GM21723 (cell line): ENCODE measurements around the gene TMEM217.
"Not testable (repeated sequence)": the region's sequence is repeated elsewhere in the genome, so short reads cannot be mapped to it uniquely, and the experiment has no call there.

Experiments
- ATAC-seq: cut with Tn5 transposase; IDR thresholded peaks from one replicate; pipeline ENCODE4 v1.9.1; 2021; ENCODE audit warnings: mild to moderate bottlenecking, moderate library complexity; ENCODE audit not compliant: unreplicated experiment

TMEM217 gene

DNA sequence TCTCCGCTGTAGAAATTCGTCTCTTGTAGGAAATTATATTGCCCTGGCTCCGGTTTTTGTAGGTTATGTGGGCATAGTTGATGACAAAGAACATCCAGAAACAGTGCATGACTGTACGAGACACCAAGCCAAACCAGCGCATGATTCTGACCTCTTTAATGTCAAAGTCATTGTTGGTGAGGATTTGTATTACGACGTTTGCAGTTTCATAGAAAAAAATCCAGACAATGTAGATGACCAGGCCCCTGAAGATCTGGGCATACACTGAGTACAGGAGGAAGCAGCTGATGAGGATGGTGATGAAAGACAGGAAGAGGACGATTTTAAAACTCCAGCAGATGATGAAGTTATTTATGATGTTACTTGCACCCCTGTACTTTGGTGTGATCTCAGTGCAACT, 39.4 kb downstream of the TMEM217 start:
- ATAC-seq, result no peak

DNA sequence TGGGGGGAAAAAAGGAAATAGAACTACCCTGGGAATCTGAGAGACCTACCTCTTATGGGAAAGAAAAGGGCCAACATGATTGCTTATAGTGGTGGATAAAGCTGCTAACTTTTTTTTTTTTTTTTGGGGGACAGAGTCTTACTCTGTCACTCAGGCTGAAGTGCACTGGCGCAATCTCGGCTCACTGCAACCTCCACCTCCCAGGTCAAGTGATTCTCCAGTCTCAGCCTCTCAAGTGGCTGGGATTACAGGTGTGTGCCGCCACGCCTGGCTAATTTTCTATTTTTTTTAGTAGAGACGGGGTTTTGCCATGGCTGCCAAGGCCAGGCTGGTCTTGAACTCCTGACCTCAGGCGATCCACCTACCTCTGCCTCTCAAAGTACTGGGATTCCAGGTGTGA, 39.9 kb downstream of the TMEM217 start:
- ATAC-seq, result no peak

DNA sequence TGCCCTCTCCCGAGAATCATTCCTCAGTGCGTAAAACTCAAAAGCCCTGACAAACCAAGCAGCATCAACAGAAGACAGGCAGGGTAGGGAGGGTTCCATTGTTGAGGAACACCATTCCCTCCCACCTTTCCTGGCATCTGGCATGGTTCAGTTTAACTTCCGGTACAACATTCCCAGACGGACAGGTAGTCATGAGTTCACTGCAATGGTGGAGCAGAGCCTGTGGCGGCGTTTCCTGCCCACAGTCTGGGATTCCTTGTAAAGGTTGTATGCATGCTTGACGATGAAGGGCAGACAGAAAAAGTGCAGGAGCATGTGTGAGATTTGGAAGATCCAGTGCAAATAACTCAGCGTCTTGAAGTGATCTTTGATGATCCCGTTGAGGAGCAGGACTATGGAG, 45.7 kb downstream of the TMEM217 start:
- no peak for ATAC-seq

DNA sequence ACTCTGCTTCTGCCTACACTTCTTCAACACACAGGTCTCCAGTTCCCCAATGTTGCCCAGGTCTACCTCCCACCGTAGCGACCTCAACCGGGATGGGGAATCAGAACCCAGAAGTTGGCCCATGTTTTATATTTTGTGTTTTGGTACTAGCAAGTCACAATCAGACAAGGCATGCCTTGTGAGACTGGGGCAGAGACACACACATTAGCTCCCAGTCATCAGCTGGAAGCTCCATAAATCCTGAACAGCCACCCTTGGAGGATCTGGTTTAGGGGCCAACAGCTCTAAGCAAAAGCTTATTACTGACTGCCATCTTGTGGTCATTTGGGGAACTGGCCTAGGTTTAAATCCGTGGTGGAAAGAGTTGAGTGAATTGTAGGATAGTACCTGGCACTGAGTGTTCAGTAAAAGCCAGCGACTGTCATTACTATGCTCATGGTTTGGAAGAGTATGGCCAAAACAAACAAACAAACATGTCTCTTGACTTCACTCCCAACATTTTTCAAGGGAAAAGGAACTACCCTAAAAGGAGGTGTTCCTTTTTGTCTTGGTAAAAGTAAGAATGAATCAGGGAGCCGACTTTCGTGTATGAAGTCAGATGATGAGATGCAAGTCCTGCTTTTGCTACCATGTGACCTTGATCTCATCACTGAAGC, 47.5 kb downstream of the TMEM217 start:
- no peak for ATAC-seq

DNA sequence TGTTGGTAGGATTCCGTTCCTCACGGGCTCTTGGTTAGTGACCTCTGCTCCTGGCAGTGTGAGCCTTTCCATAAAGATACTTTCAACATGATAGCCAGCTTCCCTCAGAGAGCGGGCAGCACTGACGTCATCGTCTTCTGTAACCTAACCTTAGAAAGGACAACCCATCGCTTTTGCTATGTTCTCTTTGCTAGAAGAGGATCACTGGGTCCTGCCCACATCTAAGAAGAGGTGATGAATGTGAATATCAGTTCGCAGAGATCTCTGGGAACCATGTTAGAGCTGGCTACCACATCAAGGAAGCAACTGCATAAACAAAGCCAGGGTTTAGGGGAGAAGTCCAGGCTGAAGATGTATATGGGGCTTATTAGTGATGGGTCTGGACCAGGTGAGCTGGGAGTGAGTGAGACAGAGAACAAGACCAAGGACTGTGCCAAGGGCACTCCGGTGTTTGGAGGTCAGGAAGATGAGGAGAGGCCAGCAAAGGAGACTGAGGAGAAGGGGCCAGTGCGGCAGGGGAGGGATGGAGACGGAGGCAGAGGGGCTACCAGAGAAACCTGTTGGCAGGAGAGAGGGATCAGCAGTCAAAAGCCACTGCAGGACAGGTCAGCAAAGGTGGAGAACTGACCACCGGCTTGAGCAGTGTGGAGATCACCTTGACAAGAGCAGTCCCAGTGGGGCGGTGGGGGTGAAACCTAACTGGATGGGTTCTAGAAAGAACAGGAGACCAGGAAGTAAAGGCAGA, 48.3 kb downstream of the TMEM217 start:
- ATAC-seq, result no peak

DNA sequence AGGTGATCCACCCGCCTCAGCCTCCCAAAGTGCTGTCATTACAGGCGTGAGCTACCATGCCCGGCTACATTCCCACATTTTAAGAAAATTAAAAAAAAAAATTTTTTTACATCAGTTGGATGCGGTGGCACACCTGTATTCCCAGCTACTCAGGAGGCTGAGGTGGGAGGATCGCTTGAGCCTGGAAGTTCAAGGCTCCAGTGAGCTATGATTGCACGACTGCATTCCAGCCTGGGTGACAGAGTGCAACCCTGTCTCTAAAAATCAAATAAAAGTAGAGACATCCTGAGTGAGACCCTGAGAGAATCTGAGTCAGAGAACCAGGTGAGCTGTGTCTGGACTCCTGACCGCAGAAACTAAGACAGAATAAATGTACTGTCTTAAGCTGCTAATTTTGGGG, 49.2 kb downstream of the TMEM217 start:
- ATAC-seq, result no peak

DNA sequence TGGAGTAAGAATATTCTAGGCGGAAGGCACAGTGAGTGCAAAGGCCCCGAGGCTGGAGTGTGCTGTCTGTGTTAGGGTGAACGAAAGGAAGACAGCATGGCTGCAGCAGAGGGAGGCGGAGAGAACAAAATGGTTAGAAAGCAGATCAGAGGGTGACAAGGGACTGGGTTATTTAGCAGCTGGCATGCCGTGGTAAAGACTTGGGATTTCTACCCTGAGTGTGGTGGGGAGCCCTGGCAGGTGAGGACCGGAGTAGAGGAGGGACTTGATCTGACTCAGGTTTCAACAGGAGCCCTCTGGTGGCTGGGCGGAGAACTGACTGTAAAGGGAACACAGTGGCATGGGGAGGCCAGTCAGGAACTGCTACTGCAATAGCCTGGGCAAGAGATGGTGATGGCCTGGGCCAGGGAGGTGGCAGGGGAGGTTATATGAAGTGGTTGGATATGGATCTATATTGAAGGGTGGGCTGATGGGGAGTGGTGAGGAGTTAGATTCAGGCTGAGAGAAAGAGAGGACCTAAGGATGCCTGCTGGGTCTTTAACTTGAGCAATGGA, 50.0 kb downstream of the TMEM217 start:
- no peak for ATAC-seq

DNA sequence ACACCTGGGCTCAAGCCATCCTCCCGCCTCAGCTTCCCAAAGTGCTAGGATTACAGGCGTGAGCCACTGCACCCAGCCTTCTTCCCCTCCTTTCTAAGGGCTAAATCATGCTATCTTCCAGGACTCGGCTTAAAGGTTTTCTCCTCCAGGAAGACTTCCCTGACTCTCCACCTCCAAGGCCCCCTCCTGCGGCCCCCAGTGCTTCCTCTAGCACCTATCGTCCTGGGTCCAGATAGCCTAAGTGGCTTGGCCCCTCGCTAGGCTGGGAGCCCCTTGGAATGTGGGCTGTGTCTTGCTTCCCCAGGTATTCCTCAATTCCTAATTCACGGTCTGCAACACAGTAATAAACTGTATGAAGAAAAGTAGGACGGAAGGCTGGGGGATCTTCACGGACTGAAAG, 51.3 kb downstream of the TMEM217 start:
- no peak for ATAC-seq

DNA sequence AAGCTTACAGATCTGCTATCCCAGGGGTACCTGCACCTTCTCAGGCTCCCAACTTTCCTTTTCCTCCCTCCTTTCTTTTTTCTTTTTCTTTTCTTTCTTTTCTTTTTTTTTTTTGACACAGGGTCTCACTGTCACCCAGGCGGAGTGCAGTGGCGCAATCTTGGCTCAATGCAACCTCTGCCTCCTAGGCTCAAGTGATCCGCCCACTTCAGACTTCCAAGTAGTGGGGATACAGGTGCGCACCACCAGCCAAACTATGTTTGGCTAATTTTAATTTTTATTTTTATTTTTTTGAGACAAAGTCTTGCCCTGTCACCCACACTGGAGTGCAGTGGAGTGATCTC, 52.0 kb downstream of the TMEM217 start:
- ATAC-seq, result no peak

DNA sequence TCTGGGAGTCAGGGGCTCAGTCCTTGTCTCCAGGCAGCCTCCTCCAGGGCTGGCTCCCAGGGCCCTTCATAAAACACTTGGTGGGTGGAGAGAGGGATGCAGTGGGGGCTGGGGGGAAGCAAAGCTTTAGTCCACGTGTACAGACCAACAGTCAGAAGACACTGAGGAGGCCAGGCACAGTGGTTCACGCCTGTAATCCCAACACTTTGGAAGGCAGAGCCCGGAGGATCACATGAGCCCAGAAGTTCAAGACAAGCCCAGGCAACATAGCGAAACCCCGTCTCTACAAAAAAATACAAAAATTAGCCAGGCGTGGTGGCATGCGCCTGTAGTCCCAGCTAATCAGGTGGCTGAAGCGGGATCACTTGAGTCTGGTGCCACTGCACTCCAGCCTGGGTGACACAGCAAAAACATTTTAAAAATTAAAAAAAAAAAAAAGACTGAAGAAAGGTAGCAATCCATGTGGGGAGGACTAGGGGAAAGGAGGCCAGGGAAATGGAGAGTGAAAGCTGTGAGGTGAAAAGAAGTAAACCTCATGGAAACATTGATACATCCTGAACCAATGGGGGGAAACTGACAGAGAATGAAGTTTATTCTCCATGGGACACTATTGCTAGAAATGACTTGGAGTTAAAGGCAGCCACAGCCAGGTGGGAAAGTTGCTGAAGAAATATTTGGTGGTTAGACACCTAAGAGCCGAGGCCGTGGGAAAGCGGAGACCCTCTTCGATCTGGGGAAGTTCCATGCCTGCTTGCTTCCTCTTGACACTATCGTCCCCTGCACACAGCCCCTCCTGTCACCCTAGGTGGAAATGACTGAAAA, 52.6 kb downstream of the TMEM217 start:
- ATAC-seq, result no peak

DNA sequence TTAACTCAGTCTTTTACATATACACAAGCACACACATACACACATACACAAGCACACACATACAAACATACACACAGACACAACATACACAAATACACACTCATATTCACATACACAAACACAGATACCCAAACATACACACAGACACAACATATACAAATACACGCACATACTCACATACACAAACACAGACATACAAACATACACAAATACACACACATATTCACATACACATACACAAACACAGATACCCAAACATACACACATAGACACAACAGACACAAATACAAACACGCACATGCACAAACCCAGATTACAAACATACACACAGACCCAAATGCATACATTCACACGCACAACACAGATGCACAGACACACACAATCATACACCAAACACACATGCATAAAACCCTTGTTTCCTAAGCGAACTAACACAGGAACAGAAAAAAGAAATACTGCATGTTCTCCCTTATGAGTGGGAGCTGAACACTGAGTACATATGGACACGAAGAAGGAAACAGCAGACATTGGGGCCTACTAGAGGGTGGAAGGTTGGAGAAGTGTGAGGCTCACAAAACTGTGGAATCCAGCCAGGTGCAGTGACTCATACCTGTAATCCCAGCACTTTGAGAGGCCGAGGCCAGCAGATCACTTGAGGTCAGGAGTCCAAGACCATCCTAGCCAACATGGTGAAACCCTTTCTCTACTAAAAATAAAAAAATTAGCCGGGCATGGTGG, 53.8 kb downstream of the TMEM217 start:
- no peak for ATAC-seq

DNA sequence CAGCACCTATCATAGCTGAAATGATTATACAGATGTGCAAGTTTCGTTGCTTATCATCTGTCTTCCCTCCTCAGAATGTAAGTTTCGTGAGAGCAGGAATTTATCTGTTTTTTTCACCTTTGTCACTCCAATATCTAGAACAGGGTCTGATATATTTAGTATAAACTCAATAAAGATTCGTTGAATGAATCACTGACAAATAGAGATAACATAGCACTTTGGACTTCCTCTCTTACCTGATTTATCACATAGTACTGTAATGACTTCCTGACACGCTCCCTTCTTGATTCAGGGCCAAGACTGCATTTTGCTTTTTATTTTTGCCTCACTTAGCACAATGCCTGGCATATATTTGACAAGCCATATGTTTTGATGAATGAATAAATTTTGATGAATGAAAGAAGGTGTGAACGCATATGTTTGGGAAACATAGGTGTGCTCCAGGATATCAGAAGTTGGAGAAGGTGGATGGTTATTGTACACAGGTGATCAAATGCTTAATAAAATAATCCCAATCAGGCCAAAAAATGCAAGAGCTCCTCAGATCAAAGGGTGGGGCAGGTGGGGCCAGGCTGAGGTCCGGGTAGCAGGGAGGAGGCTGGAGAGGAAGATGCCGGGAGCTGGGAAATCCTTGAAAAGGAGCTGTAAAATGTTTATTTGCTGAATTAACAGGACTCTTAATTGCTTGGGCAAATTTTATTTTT, 55.0 kb downstream of the TMEM217 start:
- no peak for ATAC-seq

DNA sequence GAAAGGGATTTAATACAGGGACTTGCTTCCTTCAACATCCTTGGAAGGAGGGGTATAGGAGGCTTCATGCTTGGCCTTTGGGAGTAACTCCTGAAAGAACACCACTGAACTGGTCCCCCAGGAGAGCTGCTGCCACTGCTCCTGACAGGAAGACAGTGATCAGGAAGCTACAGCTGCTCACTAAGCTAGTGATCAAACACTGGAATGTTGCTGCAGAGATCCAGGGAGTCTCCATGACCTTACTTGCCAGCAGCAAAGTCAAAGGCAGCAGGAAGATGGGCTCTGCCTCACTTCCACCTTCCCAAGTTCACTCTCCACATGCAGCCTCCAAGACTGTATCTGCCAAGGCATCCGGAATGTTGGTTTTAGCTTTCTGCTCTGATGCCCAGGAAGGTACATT, 56.2 kb downstream of the TMEM217 start:
- no peak for ATAC-seq

DNA sequence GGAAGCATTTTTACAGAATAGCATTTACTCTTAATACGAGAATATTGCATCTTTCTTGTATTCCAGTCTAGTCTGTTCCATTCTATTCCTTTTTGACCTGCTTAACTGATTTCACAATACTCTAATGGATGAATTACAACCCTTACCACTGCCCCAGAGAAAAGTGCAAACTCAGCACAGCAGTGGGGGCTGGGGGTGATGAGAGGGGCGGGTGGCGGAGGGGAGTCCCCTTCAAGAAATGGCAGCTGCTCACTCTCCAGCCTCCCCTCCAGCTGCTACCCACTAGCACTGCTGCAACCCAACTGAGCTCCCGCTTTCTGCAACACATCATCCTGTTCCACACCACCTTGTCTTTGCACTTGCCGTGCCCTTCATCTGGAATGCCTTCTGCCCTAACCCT, 57.9 kb downstream of the TMEM217 start:
- no peak for ATAC-seq

DNA sequence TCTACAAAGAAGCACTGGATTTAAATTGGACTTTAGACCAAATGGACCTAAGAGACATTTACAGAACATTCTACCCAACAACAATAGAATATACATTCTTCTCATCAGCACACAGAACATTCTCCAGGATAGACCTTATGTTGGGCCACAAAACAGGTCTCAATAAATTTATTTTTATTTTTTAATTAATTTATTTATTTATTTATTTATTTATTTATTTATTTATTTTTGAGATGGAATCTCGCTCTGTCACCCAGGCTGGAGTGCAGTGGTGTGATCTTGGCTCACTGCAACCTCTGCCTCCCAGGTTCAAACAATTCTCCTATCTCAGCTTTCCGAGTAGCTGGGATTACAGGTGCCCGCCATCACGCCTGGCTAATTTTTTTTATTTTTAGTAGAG, 61.5 kb downstream of the TMEM217 start:
- ATAC-seq, result not testable (repeated sequence)

DNA sequence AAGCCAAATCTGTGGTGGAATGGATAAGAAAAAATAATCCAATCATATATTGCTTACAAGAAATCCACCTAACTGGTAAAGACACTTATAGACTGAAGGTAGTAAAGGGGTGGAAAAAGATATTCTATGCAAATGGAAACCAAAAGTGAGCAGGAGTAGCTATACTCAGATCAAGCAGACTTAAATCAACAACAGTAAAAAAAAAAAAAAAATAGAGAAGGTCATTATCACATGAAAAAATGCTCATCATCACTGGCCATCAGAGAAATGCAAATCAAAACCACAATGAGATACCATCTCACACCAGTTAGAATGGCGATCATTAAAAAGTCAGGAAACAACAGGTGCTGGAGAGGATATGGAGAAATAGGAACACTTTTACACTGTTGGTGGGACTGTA, 63.1 kb downstream of the TMEM217 start:
- not testable (repeated sequence) for ATAC-seq

DNA sequence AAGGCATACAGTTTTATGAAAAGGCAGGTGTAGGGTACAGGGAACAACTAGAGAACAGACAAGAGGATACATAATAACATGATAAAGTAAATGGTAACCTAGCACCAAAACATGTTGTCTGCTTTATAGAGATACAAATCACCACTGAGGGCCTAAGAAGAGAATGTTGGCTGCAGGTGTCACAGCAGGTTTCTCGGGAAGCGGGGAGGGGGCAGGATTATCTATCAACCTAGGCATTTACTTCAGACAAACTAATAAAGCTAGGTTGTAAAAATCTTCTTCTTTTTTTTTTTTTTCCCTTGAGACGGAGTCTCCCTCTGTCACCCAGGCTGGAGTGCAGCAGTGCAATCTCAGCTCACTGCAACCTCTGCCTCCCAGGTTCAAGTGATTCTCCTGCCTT, 65.3 kb downstream of the TMEM217 start:
- ATAC-seq, result no peak

DNA sequence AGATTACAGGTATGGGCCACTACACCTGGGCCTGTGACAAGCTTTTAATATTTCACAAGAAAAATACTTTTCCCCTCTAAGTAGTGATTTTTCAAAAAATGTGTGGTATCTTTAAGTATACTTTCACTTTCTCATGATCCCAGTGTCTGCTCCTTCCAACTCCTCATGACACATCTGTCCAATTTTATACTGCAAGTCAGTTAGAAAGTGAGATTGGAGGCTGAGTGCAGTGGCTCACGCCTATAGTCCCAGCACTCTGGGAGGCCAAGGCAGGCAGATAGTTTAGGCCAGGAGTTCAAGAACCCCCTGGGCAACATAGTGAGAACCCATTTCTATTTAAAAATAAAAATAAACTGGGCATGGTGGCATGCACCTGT, 67.8 kb downstream of the TMEM217 start:
- ATAC-seq, result no peak

DNA sequence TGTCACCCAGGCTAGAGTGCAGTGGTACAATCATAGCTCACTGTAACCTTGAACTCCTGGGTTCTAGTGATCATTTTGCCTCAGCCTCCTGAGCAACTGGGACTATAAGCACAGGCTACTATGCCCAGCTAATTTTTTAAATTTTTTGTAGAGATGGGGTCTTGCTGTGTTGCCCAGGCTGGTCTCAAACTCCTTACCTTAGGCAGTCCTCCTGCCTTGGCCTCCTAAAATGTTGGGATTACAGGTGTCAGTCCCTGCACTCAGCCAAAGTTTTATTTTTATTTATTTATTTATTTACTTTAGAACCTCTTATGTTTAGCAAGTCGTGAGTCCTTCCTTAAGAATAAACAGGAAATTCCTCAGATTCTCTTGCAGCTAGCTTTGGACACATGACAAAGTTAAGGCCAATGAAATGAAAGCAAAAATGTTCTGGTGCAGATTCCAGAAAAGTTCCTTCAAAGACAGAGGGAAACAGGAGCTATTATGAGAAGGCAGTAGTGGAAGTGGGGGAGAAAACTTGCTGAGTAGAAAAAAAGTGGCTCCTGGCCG, 68.9 kb downstream of the TMEM217 start:
- ATAC-seq, result no peak

DNA sequence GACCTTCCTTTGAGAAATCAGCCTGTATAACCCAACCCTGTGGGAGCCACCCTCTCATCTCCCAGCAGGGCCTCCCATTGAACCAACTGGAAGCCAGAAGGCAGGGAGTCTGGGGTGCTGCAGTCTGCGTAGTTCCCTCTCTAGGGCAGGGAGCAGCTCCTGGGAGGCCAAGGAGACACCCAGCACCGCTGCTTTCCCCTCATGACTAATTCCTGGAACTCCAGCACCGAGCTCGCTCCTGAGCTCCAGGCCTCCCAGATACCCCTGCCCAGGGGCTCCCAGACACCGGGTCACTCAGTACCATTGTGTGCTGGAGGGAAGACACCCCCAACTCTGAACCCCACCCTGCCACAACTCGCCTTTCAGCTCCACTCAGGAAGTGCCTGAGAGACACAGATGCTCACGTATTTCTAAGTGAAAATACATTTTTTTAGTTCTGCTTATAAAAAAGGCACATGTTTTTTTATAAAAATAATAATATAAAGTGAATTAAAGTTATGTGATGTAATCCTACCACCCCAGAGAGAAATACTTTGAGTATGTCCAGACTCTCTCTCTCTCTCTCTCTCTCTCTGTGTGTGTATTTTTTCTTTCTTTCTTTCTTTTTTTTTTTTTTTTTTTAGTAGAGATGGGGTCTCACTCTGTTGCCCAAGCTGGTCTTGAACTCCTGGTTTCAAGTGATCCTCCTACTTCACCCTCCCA, 70.5 kb downstream of the TMEM217 start:
- ATAC-seq, result no peak
